T-helper 22 cell (primary cell): ENCODE data around the gene ALDOB.

ENCODE experiments used
- DNase-seq: peaks from one replicate; pipeline ENCODE4 v3.0.0-alpha.2; 2020; ENCODE audit warnings: low read depth

ALDOB gene

DNA sequence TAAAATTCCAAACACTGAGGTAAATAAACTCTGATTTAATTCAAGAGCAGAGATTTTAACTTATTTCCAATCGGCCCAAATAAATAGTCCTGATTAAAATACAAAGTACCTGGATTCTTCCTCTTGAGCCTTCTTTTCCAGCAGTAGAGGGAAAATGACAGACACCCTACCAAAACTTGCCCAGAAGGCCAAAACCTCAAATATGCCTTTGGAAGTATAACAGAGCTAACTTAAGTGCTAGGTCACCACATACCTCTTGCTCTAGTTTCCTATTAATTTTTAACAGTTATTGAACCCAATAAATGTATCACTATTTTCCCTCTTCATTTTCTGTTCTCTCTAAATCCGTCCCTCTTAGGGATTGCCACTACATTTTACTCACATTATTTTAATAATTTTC, 52.2 kb downstream of the ALDOB start:
- no peak for DNase-seq

DNA sequence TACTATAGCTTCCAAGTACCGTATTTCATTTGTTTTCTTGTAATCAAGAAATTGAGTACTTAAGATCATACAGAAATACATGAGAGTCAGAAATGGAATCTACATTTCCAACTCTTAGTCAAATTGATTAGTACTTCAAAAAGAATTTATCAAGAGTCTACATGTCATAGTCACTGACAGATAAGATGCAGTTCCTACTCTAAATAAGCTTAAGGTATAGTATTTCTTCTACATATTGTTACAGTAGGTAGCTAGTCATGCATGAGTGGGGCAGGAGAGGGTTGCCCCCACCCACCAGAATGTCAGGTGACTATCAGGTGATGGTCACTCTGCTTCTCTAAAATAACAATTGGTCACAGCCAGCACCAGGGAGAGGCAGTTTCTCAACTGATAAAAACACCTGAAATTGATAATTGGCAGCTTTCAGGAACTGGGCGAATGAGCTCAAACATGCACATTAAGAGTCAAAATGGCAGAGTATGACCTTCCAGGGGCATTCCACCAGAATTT, 53.7 kb downstream of the ALDOB start:
- no peak for DNase-seq

DNA sequence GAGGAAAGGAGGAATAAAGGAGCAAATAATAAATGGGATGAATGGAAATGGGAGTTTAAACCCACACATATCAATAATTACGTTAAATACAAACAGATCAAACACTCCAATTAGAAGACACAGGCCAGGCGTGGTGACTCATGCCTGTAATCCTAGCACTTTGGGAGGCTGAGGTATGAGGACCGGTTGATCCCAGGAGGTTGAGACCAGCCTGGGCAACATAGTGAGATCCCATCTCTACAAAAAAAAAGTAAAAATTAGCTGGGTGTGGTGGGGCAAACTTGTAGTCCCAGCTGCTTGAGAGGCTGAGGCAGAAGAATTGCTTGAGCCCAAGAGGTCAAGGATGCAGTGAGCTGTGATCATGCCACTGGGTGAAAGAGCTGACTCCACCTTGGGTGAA, 54.5 kb downstream of the ALDOB start:
- DNase-seq = no peak

DNA sequence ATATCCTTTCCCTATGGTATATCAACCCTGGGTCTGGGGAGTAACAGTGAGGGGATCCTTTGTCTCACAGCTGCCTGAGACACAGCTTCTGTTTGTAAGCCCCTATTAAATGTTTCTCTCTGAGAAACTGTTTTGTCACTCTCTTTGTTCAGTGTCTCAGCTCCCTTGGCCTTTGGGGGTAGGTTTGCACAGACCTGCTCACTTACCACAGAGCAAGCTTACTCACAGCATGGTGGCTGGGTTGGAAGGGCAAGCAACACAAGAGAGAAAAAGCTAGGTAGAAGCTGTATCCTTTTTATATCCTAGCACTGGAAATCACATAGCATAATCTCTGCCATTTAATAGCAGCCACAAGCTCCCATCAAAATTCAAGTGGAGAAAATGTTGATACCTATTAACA, 55.3 kb downstream of the ALDOB start:
- DNase-seq = no peak

DNA sequence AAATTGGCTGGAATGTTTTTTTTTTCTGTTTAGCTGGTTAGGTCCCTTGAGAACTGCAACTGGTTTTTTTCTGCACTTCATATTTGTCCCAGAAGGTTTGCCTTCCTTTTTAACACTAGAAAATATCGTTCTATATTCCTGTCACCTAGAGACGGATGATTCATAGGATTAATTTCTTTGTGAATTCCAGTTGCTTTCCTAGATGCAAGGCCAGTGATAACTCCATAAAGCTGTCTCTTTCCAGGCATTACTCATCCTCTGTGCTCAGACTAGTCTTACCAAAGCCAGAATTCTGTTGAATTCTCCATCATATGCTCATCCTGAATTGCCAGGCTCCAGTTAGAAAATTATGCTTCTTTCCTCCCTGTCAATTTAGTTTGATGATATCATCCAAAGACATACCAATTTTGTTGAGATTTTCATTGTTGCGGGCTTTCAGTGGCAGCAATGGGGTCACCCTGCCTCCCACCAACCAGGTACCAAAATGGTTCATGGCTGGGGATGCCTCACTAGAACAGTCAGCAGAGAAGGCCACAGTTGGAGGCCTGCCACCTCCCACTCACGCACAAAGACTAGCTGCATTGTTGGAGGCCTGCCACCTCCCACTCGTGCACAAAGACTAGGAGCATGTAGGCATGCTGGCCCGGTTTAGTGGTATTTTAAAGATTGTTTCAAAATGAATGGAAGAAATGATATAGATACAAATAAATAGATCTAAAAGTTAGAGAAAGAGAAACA, 59.3 kb downstream of the ALDOB start:
- no peak for DNase-seq

DNA sequence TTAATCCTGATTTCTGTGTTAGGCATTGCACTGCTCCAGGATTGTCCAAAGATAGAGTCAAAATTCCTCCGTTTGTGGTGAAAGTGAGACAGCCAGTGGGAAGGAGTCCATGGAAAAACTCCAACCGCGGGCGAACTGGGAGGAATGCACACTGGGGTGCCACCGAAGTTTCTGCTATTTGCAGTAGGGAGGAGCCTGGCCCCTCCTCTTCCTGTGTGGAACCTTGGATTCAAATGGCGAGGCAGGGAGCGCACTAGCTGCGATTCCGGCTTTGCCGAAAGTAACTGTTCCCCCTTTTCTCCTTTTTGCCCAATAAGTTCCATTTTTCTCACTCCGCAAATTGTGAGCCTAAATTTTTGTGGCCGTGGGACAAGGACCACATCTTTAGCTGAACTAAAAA, 60.0 kb downstream of the ALDOB start:
- DNase-seq = no peak

DNA sequence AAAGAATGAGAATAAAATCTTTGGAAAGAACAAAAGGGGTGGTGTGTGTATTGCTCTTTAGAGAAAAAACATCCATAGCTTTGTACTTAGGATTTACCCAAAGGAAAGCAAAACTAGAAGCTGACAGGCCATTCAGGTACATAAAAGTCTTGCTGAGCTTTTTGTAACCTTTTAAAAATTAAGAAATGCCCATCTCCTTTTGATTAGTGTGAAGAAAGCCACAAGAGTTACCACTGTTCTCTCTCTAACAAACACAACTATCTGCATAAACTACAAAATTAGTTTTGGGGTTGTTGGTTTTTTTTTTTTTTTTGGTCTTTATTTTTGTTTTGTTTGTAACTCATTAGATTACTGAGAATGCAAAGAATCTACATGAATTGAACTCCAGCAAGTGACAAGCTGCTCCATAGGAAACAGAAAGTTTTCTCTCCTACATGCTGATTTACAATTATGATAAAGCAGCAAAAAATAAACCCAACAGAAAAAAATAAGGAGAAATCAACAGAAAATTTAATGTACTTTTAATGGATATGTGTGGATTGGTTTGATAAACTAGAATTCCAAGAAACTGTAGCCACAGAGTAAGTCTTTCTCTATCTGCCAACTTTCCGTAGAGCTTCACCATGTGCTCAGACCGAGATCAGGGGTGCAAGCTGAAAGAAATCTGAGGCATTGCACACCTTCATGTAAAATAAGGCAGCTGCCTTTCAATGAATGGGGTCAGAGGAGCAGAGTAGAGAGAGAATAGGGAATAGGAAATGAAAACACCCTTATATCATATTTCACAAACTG, 63.1 kb downstream of the ALDOB start:
- DNase-seq = no peak

DNA sequence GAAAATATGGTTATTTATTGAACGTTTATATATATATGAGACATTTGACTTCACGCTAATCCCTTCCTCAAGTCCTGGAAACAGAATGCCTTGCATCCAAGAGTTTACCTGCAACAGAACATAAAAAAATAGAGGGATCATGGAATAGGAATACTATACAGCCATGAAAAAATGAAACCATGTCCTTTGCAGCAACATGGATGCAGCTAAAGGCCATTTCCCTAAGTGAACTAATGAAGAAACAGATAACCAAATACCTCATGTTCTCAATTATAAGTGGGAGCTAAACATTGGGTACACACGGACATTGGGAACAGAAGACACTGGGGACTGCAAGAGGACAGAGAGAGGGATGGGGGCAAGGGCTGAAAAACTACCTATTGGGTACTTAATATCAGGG, 63.8 kb downstream of the ALDOB start:
- no peak for DNase-seq
